GM18502 (cell line): Measurements from ENCODE around the gene TSNAXIP1.
A peak's percentile ranks its signal among the peaks of the same experiment; 100 is the strongest.

ENCODE experiments used
- ATAC-seq: cut with Tn5 transposase; IDR thresholded peaks from one replicate; pipeline ENCODE4 v1.9.1; 2021; ENCODE audit warnings: mild to moderate bottlenecking; ENCODE audit not compliant: unreplicated experiment, poor library complexity

TSNAXIP1 gene

GRCh38 chr16:67780847-67781564, 25.7 kb upstream of the TSNAXIP1 start:
- ATAC-seq, result peak; percentile 8

- peak; percentile 68 for ATAC-seq
Observed at GRCh38 chr16:67781565-67781921, 25.1 kb upstream of the TSNAXIP1 start.

- no peak for ATAC-seq
Observed at GRCh38 chr16:67782567-67783352, 23.9 kb upstream of the TSNAXIP1 start.

GRCh38 chr16:67783353-67783725, 23.4 kb upstream of the TSNAXIP1 start:
- no peak for ATAC-seq

GRCh38 chr16:67786491-67786890, 20.2 kb upstream of the TSNAXIP1 start:
- no peak for ATAC-seq

- no peak for ATAC-seq
Observed at GRCh38 chr16:67790071-67790470, 16.6 kb upstream of the TSNAXIP1 start.

- no peak for ATAC-seq
Observed at GRCh38 chr16:67796099-67796718, 10.5 kb upstream of the TSNAXIP1 start.

GRCh38 chr16:67800338-67800926, 6.3 kb upstream of the TSNAXIP1 start:
- ATAC-seq, result no peak

GRCh38 chr16:67801241-67801640, 5.4 kb upstream of the TSNAXIP1 start:
- no peak for ATAC-seq

- ATAC-seq, result no peak
Observed at GRCh38 chr16:67801883-67802282, 4.8 kb upstream of the TSNAXIP1 start.

GRCh38 chr16:67803894-67804293, 2.8 kb upstream of the TSNAXIP1 start:
- ATAC-seq, result no peak

- no peak for ATAC-seq
Observed at GRCh38 chr16:67804853-67805542, 1.7 kb upstream of the TSNAXIP1 start.

- ATAC-seq, result peak; percentile 0
Observed at GRCh38 chr16:67805718-67806427, 816 bp upstream of the TSNAXIP1 start.

- no peak for ATAC-seq
Observed at GRCh38 chr16:67807148-67807682, 526 bp downstream of the TSNAXIP1 start.

- no peak for ATAC-seq
Observed at GRCh38 chr16:67811899-67812298, 5.2 kb downstream of the TSNAXIP1 start.

- no peak for ATAC-seq
Observed at GRCh38 chr16:67814567-67814966, 7.9 kb downstream of the TSNAXIP1 start.

- ATAC-seq, result no peak
Observed at GRCh38 chr16:67820608-67821259, 14.0 kb downstream of the TSNAXIP1 start.

GRCh38 chr16:67822511-67822910, 15.8 kb downstream of the TSNAXIP1 start:
- no peak for ATAC-seq

- ATAC-seq, result no peak
Observed at GRCh38 chr16:67825119-67825518, 18.4 kb downstream of the TSNAXIP1 start.
